Right lobe of liver (tissue), 4 donors: Measurements from ENCODE around the gene RAI1.

ENCODE experiments used
- CTCF ChIP-seq, 4 donors: fragments of 200-600 bp in 3 of 4; fragments of 450-650 bp in 1 of 4; IDR thresholded peaks; one replicate each; pipeline versions ENCODE4 v1.5.1 to v1.8.0; 2016 to 2022; ENCODE audit warnings: antibody characterized with exemption in 4 of 4, mild to moderate bottlenecking in 2 of 4
- POLR2A ChIP-seq: fragments of 450-650 bp; IDR thresholded peaks from one replicate; pipeline ENCODE4 v1.6.1; 2017; ENCODE audit warnings: antibody characterized with exemption, mild to moderate bottlenecking
- donor health status: DM: no; HTN: no; CAD: no.
- donor health status: DM: no; HTN: no; CAD: no.
- donor health status: DM: no; HTN: yes; CAD: no.

DNA sequence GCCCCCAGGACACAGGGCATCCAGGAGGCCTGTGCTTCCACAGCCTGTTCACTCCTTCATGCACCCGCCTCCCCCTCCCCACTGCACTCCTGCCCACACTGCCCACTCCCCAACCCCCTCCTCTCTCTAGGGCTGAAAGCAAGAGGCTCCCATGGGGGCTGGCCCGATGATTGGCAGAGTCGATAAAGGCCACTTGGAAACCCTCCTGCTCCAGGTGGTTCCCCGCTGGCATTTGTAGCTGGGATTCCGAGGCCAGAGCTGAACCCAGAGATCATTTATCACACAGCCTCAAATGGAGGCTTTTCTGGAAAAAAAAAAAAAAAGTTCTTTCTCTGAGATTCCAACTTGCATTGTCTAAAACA lies 81.5 kb downstream of the RAI1 start:
- no peak for TF ChIP-seq CTCF (IDR thresholded peaks at IDR 0.05)
- TF ChIP-seq POLR2A: no peak
